Progenitor cell of endocrine pancreas (in vitro differentiated cells): ENCODE measurements around the gene SSH3. TPM values are rescaled to one million over a fixed set of nuclear protein-coding genes. Genes with fewer than 3 reads are reported as not detected.
A peak's percentile ranks its signal among the peaks of the same experiment; 100 is the strongest.

Source experiments
- DNase-seq: peaks from one replicate; pipeline ENCODE4 v3.0.0; 2021; ENCODE audit warnings: low spot score; ENCODE audit not compliant: unreplicated experiment
- H3K27ac Mint-ChIP-seq: 2 replicates; pipeline ENCODE4 v1.8.0; 2021; ENCODE audit warnings: mild to moderate bottlenecking, moderate library complexity, mixed read lengths
- H3K27me3 Mint-ChIP-seq: 2 replicates; pipeline ENCODE4 v1.8.0; 2021; ENCODE audit warnings: mixed read lengths
- H3K36me3 Mint-ChIP-seq: 2 replicates; pipeline ENCODE4 v1.8.0; 2022; ENCODE audit warnings: mixed read lengths; ENCODE audit not compliant: insufficient read depth
- H3K4me1 Mint-ChIP-seq: 2 replicates; pipeline ENCODE4 v1.8.0; 2021; ENCODE audit warnings: low read depth, mixed read lengths
- H3K4me3 Mint-ChIP-seq: 2 replicates; pipeline ENCODE4 v1.8.0; 2021; ENCODE audit warnings: low read depth, mild to moderate bottlenecking, moderate library complexity, mixed read lengths
- H3K9me3 Mint-ChIP-seq: 2 replicates; pipeline ENCODE4 v1.8.0; 2021; ENCODE audit warnings: low read depth, mixed read lengths
- total RNA-seq: library from RNA; stranded (reverse); gene quantifications from 2 replicates; pipeline ENCODE4 v1.2.1, GENCODE V29; 2021
- TF ChIP-seq, protein P1 (sequence below): fragments of 200-600 bp; sonication (generic); IDR thresholded peaks from one replicate; pipeline ENCODE4 v1.5.0; 2021; ENCODE audit warnings: antibody characterized with exemption, mild to moderate bottlenecking; ENCODE audit not compliant: unreplicated experiment

SSH3 gene
- total RNA-seq, 1 donor from 2014 or later, result 48.9 TPM

DNA sequence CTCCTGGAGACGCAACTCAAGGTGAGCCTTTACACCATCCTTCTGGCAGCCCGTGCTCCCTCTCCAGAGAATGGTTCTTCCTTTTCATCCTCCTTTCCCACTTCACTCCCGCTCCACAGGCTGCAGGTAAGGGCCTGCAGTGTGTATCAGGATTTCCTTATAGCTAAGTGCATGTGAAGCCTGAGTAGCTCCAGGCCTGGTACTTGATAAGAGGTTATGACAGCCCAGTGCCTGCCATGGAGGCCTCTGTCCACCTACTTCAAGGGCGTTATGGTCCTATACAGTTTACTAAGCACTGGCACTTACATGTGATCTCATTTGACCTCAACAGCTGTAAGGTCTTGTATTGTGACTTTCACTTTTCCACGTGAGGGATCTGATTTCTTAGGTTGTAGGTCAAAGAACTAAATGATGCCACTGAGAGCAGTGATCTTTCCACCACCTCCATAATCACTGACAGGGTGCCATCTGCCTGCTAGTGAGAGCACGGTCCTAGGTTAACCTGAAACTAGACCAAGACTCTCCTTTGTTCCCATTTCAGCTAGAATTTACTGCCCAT lies 18.1 kb downstream of the SSH3 start:
- H3K4me3 Mint-ChIP-seq, result no peak overlapping the region
- TF ChIP-seq, protein P1, sequence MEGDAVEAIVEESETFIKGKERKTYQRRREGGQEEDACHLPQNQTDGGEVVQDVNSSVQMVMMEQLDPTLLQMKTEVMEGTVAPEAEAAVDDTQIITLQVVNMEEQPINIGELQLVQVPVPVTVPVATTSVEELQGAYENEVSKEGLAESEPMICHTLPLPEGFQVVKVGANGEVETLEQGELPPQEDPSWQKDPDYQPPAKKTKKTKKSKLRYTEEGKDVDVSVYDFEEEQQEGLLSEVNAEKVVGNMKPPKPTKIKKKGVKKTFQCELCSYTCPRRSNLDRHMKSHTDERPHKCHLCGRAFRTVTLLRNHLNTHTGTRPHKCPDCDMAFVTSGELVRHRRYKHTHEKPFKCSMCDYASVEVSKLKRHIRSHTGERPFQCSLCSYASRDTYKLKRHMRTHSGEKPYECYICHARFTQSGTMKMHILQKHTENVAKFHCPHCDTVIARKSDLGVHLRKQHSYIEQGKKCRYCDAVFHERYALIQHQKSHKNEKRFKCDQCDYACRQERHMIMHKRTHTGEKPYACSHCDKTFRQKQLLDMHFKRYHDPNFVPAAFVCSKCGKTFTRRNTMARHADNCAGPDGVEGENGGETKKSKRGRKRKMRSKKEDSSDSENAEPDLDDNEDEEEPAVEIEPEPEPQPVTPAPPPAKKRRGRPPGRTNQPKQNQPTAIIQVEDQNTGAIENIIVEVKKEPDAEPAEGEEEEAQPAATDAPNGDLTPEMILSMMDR, result no peak
- no peaks in the 10 kb centered on the region for H3K27me3 Mint-ChIP-seq
- DNase-seq, result no peak
- peaks cover 10% of the 10 kb centered on the region for H3K4me1 Mint-ChIP-seq
- peaks cover 4% of the 10 kb centered on the region for H3K36me3 Mint-ChIP-seq
- no peaks in the 10 kb centered on the region for H3K9me3 Mint-ChIP-seq
- peak overlapping the region; percentile 63 for H3K27ac Mint-ChIP-seq

DNA sequence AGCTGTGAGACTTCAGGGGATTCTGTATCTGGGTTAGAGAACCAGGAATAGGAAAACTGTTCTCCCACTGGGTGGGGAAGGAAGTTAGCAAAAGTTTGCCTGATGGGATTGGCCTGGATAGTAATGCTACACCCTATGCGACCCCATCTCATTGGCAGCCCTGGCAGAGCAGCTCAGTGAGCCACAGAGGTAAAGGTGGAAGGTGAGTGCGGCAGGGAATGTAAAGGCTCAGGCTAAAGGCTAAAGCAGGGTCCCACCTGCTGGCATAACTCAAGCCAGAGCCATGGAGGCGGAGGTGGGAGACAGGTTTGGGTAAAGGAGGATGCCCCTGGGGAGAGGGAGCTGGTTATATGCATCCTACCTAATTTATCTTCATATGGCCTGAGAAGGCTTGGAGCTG lies 18.7 kb downstream of the SSH3 start:
- DNase-seq, result no peak
- Mint-ChIP-seq H3K4me1 (peaks cover 10% of the 10 kb centered on the region), H3K4me3 (no peak overlapping the region), H3K36me3 (peaks cover 4% of the 10 kb centered on the region), H3K27me3 (no peaks in the 10 kb centered on the region), H3K27ac (no peak overlapping the region), H3K9me3 (no peaks in the 10 kb centered on the region)
- TF ChIP-seq, protein P1, result no peak

DNA sequence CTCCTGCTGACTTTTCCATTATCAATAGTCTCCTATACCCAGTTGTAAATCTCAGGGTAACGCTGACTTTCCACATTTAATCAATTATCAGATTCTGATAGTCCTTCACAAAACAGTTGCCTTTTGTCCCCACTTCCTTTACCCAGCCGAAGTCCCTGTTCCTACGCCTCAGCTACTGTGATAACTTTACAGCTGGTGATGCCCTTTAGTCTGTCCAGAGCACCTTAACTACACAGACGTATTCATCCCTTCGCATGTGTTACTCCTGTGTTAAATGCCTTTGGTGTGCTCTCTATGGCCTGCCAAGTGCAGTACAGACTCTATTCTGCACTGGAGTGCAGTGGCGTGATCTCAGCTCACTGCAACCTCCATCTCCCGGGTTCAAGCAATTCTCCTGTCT lies 20.2 kb downstream of the SSH3 start:
- DNase-seq, result no peak
- Mint-ChIP-seq H3K4me1 (peaks cover 6% of the 10 kb centered on the region), H3K9me3 (no peaks in the 10 kb centered on the region), H3K27ac (peak overlapping the region; percentile 35), H3K36me3 (peaks cover 4% of the 10 kb centered on the region), H3K27me3 (no peaks in the 10 kb centered on the region), H3K4me3 (no peak overlapping the region)
- TF ChIP-seq, protein P1, result no peak

DNA sequence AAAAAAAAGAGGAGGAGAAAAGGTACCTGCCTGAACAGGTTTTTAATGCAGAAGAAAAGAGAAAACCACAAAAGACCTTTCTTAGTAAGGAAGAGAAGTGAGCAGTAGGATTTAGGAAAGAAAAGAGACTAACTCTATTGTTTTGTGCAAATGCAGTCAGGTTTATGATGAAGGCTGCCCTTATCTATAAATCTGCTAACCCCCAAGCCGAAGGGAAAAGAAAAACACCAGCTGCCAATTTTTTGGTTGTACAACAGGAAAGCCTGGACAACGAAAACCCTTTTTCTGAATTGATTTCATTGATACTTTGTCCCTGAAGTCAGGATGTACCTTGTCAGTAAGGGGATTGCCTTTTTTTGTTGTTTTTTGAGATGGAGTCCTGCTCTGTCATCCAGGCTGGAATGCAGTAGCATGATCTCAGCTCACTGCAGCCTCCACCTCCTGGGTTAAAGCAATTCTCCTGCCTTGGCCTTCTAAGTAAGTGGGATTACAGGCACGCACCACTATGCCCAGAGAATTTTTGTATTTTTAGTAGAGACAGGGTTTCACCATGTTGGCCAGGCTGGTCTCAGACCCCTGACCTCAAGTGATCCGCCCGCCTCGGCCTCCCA lies 28.9 kb downstream of the SSH3 start:
- Mint-ChIP-seq H3K4me1 (no peaks in the 10 kb centered on the region), H3K27me3 (no peaks in the 10 kb centered on the region), H3K27ac (no peak overlapping the region), H3K9me3 (no peaks in the 10 kb centered on the region), H3K4me3 (no peak overlapping the region), H3K36me3 (peaks cover 9% of the 10 kb centered on the region)
- TF ChIP-seq, protein P1, result no peak
- DNase-seq, result no peak

DNA sequence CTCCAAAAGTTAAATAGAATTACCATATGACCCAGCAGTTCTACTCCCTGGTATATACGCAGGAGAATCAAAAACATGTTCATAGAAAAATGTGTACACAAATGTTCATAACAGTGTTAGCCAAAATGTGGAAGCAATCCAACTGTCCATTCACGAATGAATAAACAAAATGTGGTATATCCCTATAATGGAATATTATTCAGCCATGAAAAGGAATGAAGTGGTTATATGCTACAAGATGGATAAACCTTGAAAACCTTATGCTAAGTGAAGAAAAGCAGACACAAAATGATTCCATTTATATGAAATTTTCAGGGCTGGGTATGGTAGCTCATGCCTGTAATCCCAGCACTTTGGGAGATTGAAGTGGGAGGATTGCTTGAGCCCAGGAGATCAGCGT lies 33.9 kb downstream of the SSH3 start:
- no peak for DNase-seq
- Mint-ChIP-seq H3K27ac (no peak overlapping the region), H3K27me3 (no peaks in the 10 kb centered on the region), H3K9me3 (no peaks in the 10 kb centered on the region), H3K36me3 (peaks cover 7% of the 10 kb centered on the region), H3K4me1 (no peaks in the 10 kb centered on the region), H3K4me3 (no peak overlapping the region)
- TF ChIP-seq, protein P1, result no peak
